Right renal pelvis (tissue), 4 donors: ENCODE measurements around the gene MATN3. TPM values are rescaled to one million over a fixed set of nuclear protein-coding genes. Genes with fewer than 3 reads are reported as not detected.

Source experiments
- DNase-seq, 4 donors: peaks; one replicate each; pipeline ENCODE4 v3.0.0-alpha.2; 2013; ENCODE audit warnings: low read depth in 4 of 4, low spot score in 3 of 4, missing footprints in 1 of 4
- polyA plus RNA-seq, 4 donors: library from polyadenylated mRNA; unstranded; fragments of 120-200 nt; gene quantifications; one replicate each; pipeline ENCODE4 v1.2.1, GENCODE V29; 2013; ENCODE audit not compliant: insufficient read length in 4 of 4

MATN3 gene
- polyA plus RNA-seq, 4 donors: 3.3 to 4.3 (median 3.9) TPM

DNA sequence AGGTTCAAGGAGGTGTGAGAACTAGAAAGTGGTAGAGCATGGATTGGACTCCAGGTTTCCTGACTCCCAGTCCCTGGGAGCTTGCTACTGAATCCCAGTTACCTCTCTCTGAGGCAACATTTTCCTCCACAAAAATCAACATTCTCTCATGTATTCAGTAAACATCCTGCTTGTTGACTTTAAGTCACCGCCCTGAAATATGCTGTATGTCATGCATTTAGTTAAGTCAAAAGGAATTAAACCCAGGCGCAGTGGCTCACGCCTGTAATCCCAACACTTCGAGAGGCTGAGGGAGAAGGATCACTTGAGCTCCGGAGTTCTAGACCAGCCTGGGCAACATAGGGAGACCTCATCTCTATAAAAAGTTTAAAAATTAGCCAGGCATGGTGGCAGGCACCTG lies 3.8 kb downstream of the MATN3 start:
- DNase-seq: no peak

DNA sequence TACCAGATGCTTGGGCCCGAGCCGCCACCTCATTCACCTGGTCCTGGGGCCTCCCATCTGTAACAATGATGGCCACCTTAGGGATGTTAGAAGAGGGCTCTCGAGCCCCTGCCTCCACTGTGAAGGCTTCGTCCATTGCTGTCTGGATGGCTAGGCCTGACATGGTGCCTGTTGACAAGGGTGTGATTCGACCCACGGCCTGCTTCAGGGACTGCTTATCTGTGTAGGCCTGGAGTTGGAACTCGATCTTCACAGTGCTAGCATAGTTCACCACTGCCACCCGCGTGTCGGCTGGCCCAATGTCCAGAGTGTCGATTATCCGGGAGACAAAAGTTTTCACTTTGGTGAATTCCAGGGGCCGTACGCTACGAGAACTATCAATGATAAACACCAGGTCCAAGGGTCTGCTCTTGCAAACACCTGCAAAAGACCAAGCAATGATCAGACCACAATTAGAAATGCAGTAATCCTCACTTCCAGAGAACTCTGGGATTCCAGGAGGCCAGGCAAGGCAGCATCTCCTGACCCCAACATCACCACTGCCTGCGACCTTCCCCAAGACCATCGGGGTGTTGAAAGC lies 6.5 kb downstream of the MATN3 start:
- no peak for DNase-seq

DNA sequence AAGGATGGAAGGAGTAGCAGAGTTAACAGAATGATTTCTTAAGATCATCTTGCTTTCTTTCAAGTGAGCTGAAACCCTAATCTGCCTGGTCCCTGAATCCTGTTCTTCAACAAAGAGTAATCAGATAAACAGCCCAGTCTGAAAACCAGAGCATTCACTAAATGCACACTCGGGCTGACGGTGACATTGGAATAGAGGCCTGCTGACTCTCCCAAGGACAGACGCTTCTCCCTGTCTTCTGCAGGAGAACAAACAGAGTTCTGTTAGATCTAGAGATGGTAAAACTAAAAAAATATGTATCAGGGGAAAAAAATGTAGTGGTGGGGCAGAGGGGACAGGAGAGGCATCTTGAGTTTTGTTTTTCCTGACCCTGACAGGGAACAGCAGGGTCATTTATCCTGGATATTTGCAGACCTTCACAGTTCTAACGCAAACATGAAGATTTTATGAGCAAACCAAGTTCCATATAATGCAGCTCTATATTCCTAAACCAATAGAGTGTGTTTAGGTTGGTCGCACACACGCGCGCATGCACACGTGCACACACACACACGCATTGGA lies 7.3 kb downstream of the MATN3 start:
- DNase-seq: no peak

DNA sequence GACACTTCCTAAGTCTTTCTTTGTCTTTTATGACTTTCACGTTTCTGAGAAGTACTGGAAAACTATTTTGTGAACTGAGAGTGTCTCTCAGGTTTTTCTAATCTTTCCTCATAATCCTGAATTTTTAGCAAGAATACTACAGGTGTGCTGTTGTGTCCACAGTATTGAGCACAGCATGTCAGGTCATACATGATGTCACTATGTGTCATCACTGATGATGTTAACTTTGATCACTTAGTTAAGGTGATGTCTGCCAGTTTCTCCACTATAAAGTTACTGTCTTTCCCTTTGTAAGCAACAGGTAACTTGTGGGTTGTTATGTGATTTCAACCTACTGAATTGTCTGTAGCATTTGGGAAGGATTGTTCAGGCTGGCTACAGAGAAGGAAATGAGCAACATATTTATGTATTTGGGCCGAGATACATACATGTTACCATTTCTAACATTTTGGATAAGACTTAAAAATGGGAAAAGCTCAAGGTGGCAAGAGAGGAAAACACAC lies 11.1 kb downstream of the MATN3 start:
- no peak for DNase-seq

DNA sequence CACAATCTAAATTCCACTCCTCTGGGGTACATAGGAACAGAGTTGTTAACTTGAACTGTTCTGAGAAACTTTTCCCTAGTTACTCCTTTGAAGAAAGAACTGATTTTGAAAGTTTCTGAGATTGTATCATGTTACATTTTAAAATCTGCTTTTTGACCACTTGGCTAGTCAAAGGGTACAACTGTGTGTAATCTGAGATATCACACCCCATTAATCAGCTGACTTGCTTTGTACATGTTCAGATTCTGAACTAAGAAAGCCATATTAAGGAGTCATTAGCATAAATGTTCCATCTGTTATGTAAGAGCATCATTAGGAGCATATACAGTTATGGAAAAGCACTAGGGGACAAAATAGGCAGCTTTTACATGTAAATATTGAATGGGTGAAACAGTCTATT lies 18.7 kb downstream of the MATN3 start:
- DNase-seq: no peak

DNA sequence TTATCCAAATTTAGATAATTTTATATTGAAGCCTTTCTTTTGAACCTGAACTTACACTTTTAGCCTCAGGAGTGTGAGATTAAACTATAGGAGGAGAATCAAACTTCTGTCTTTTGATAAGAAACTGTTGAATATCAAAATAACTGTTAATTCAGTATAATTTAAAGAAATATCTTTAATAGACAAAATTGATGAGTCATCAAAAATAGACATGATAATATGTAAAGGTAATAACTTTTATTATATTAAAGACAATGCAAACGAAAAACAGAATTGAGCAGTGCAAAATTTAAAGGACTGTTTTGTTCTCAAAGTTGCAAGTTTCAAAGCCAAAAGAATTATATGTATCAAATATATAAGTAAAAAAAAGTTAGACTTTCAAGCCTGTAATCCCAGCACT lies 20.6 kb downstream of the MATN3 start:
- no peak for DNase-seq

DNA sequence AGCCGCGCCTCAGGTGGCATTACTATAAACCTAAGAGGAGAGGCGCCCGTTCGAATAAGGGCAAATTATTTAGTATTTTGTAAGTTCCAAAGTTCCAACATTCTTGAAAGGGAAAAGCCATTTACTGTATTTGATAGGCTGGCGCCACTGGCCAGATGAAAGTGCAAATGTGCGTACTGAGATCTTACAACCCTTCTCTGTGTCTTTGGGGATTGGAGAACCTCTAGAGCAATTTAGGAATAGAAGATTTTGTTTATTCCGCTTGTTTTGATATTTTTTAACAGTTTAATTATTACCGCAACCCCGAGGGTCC lies 22.1 kb downstream of the MATN3 start:
- no peak for DNase-seq

DNA sequence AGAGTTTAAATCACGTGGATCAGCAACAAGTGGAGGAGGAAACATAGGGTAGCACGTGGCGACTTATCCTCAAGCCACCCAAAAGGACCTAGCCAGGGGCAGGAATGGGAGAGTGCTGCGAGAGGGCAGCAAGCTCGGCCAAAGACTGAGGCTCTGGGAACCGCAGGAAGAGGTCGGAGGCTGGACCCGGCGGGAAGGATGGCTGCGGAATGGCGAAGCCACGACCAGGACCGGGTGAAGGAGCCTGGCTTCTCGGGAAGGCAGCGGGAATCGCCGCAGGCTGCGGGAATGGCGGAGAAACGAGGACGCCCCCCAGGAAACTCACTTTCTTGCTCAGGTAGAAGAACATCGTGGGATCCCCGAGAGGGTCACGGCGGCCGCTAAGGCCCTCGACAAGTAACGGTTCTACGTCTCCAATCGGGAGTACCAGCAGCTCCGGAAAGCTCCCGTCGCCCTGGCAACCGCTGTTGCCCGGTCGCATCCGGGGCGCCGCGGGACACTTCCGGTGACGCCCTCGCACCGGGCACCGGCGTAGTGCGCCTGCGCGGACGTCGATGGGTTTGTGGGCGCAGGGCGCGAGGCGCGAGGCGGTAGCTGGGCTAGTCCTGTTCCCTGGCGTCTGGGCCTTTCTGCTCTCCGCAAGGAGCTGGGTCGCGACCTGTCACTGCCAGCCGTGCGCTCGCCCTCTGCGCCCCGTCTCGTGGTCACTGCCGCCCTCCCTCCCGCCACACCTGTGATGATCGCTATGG lies 22.6 kb downstream of the MATN3 start, which contains the start of gene WDR35:
WDR35 (minus strand) TSS at position 439 of the 749 bp plus-strand sequence; CDS start at position 349, 90 bp downstream.
- DNase-seq: peak; percentile 73 to 79 (median 76)

DNA sequence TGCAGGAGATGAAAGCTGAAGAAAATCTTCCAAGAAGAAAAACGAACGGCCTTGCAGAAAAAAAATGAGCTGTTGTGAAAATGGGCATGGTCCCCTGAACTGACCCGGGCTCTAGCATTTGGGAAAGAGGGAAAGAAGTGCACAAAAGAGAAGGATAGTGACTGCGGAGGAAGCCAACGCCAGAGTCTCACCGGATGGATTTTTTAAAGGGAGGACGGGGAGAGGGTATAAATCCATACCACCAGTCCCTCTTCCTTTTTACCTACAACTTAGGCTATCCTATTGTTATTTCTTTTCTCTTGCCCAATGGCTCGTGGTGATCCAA lies 23.2 kb downstream of the MATN3 start:
- DNase-seq: no peak

DNA sequence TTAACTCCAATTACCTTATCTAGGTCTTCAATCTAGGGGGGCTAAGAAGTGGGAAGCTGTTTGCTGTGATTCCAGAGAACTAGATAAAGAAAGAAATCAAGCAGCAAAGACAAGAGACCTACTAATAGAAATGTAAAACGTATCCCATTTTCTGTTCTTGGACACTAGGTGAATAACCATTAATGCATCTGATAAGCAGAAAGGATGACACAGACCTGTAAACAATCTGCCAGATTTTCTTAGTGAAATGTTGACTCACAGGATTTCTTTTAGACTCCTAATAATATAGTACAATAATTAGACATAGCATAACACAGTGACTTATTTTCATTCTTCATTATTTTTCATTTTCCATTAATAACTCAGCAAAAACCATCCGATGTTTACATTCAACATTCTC lies 23.9 kb downstream of the MATN3 start:
- DNase-seq: no peak

DNA sequence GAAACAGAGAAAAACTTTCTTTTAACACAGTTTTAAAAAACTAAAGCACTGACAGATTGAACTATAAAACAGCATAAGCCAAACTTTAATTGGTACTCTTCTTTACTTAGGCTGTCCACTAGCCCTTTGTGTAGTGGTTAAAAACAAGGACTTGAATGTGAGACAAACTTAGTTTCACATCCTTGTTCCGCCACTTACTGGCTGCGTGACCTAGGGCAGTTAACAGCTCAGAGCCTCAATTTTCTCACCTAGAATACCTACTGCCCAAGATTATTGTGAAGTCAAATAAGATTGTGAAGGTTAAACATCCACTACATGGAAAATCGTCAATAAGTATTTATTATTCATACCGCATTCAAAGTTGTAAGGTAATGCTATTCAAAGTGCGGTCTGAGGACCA lies 24.5 kb downstream of the MATN3 start:
- DNase-seq: no peak

DNA sequence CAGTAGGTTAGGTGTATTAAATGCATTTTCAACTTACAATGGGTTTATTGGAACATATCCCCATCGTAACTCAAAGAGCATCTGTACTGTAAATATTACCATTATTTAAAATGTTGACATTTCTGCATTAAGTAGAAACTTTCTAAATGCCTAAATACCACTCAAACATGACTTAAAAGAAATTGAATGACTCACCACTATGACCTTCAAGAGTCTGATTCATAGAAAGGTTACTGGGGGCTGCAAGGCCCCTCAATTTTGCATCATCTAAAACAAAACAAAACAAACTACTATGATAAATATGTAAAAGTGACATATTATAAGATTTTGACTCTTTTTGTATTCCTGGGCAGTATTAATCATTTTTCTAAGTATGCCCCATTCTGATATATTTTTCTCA lies 30.2 kb downstream of the MATN3 start:
- DNase-seq: no peak

DNA sequence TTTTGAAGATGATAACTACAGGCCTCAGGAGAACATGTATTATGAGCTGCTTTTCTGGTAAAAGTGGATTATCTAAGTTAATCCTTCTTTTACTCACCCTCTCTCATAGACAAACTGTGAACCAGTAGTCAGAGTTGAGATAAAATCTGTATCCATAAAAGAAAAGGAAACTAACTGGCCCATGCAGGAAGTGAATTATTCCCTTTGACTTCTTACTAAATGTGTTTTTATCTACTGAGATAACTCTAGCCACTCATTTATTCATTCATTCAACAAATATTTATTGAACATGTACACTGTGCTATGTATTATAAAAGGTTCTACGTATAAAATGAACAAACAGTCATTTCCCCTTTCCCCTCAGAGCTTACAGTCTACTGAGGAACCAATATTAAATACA lies 32.5 kb downstream of the MATN3 start:
- DNase-seq: no peak

DNA sequence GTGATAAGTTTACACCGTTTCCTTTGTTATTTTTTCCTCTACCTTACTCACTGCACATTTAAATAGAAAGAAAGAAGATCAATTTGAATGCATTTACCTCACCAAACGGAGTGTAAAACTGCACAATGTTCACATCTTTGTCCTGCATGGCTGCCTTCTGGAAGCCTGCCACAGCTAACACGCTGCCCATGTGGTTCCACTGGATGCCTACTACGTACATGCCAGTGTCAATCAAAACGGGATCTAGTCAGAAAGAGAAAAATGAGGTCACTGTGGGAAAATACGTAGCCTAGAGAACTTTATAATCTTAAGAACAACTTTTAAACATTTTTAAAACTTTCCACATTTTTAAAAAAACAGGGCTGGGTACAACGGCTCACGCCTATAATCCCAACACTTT lies 39.0 kb downstream of the MATN3 start:
- no peak for DNase-seq

DNA sequence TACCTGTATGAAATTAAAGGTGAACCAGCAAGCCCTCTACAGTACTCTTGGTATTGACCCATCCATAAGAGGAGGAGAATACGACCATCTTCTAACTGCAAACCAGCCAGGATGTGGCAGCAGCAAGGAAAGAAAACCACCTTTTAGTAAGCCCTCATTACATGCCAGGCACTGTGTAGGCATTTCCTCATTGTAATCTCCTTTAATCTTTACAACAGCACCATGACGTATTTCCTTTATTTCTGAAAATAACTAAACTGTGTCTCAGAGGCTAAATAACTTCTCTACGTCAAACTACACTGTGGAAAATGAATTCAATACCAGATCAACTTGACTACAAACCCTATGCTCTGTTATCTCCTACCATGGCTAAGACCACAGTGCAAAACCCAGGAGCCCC lies 40.8 kb downstream of the MATN3 start:
- no peak for DNase-seq

DNA sequence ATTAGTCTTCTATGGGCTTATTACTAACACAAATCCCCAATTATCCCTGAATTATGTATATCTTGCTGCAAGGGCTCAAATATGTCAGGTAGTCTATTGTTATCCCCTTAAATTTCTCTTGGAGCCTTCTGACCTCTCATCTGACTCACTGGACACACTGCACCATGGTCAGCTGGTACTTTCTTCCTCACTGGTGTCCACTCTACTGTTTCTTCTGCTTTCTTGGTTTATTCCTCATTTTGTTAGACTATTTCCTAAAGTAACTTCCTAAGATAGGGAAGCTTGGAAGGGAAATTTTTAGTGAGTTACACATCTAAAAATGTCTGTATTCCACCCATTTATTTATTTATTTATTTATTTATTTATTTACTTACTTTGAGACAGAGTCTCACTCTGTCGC lies 49.1 kb downstream of the MATN3 start:
- DNase-seq: no peak

DNA sequence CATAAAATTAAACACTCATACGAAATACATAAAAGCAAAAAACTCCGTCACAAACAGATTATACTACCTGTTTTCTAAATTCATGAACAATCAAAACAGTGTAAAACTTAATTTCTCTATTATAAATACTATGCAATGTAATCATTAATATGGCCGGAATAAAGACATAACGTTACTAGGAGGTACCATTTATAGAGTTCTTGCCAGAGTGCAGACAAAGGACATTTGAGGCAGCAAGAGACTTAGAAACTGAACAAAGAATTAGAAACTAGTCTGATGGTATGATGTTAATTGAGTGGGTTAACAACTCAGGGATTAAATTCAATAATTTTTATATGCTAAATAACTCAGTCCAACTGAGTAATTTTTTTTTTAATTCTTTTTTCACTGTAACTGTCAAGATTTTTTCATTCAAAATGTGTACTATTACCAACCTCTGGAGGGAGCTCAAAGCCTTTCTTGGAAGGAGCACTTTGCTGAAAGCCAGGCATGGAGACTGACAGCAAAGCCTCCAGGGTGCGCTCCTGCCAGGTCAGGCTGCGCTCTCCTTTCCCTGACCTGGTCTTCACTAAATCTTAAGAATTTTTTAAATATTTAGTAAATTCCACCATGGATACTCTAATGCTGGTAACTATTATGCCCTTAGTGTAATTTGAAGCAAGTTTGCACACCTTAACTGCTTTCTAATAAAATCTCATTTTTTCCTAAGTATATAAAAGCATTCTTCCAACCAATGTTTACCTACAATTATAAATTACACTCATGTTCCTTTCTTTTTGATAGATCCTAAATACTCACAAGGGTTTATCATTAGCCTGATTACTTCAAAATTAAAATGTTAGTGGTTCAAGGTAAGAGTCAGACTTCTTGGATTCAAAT lies 56.7 kb downstream of the MATN3 start:
- DNase-seq: peak; percentile 35 to 46 (median 38)

DNA sequence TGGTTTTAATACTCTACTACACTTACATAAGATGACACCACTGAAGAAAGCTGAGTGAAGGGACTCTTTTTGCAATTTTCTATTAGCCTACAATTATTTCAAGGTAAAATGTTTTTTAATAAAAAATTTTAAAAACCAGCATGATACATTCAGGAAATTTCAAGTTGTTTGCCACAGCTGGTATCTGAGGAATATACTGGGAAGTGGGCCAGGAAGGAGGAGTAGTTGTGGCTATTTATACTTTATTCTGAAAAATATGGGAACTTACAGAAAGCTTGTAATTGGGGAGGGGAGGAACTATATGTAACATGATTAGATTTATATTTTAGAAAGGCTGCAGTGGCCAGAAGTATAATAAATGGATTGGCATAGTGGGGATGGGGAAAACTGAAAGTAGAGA lies 63.4 kb downstream of the MATN3 start:
- DNase-seq: no peak

DNA sequence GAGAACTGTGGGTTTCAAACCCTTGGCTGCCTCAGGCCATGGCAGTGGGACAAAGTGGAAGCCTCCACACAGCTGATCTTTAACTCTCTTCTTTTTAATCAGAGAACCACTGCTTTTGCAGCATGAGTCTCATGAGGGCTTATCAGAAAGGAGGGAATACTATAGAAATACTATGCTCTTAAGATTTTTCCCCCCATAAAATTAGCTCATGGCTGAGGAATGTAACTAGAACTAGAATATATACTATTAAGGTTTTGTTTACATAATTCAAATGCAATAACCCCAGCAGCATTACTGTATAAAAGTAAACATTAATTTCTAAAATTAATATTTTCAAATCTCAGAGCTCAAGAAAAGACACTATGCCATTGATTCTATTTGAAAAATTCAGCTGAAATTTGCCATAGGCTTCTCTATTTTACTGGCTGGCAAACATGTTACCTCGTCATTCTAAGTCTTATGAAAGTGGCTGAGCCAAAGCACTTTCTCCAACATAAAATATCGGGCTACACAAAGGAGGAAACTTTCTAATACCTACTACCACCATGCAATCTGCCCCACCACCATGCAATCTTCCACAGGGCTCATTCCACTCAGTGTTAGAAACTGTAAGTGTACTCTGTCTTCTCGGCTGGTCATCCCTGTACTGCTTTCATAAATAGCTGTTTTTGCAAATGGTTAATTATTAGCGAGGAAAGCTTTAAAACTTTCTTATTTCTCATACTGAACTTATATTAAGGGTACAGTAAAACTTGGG lies 65.1 kb downstream of the MATN3 start:
- DNase-seq: no peak

DNA sequence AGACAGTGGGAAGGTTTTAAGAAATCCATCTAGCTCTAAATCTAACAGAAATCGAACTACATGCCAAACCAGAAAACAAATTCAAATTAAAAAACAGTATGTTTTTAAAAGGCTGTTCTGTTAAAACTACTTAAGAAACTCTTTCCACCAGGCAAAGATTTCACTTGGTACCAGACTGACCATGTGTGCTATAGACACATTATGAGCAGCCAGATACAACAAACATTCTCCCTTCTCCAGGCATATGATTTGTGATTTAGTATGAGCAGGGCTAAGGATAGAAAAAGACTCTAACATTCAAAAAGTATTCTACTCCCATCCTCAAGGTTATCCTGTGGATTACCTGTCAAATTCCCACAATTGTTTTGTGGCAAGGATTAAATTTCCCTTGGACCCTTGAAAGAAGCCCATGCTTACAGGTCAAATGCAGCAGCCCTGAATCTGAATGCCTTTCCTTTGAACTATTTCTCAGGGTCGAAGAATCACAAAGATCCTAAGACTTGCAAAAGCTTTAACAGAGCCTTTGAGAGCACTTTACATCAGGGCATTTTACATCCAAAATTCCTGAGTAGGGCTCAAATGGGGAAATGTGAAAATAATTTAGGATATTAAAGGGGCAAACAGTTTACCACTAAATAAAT lies 68.1 kb downstream of the MATN3 start:
- no peak for DNase-seq
